HEK293 (cell line): ENCODE measurements around the gene USP6NL.

Source experiments
- KLF16 ChIP-seq: fragments of 450-650 bp; formaldehyde crosslinking; IDR thresholded peaks from 2 replicates; pipeline ENCODE4 v1.5.1; 2017; ENCODE audit warnings: missing biosample characterization, missing genetic modification characterization
- OSR2 ChIP-seq: fragments of 450-650 bp; formaldehyde crosslinking; IDR thresholded peaks from 2 replicates; pipeline ENCODE4 v1.5.1; 2016; ENCODE audit warnings: missing biosample characterization, missing genetic modification characterization
- YY1 ChIP-seq: fragments of 450-650 bp; formaldehyde crosslinking; IDR thresholded peaks from 2 replicates; pipeline ENCODE4 v1.5.1; 2018; ENCODE audit warnings: missing biosample characterization, missing genetic modification characterization
- ZNF174 ChIP-seq: fragments of 450-650 bp; formaldehyde crosslinking; IDR thresholded peaks from 2 replicates; pipeline ENCODE4 v1.5.0; 2017; ENCODE audit warnings: missing biosample characterization, mild to moderate bottlenecking, missing genetic modification characterization
- ZNF19 ChIP-seq: fragments of 450-650 bp; formaldehyde crosslinking; IDR thresholded peaks from 2 replicates; pipeline ENCODE4; 2016; ENCODE audit warnings: missing biosample characterization, missing genetic modification characterization, low read depth
- ZNF324 ChIP-seq: fragments of 450-650 bp; formaldehyde crosslinking; IDR thresholded peaks from 2 replicates; pipeline ENCODE4 v1.5.1; 2016; ENCODE audit warnings: missing biosample characterization, missing genetic modification characterization
- ZNF596 ChIP-seq: fragments of 450-650 bp; IDR thresholded peaks from 2 replicates; pipeline ENCODE4 v1.5.0; 2018; ENCODE audit warnings: missing biosample characterization, mild to moderate bottlenecking, missing genetic modification characterization, moderate library complexity
- ZNF626 ChIP-seq: fragments of 450-650 bp; sonication (Bioruptor Pico); formaldehyde crosslinking; IDR thresholded peaks from 2 replicates; pipeline ENCODE4 v1.5.1; 2018; ENCODE audit warnings: missing biosample characterization, missing genetic modification characterization, inconsistent platforms
- TF ChIP-seq, protein P1 (sequence below): fragments of 450-650 bp; formaldehyde crosslinking; IDR thresholded peaks from 2 replicates; pipeline ENCODE4 v1.5.1; 2016; ENCODE audit warnings: missing biosample characterization, missing genetic modification characterization

DNA sequence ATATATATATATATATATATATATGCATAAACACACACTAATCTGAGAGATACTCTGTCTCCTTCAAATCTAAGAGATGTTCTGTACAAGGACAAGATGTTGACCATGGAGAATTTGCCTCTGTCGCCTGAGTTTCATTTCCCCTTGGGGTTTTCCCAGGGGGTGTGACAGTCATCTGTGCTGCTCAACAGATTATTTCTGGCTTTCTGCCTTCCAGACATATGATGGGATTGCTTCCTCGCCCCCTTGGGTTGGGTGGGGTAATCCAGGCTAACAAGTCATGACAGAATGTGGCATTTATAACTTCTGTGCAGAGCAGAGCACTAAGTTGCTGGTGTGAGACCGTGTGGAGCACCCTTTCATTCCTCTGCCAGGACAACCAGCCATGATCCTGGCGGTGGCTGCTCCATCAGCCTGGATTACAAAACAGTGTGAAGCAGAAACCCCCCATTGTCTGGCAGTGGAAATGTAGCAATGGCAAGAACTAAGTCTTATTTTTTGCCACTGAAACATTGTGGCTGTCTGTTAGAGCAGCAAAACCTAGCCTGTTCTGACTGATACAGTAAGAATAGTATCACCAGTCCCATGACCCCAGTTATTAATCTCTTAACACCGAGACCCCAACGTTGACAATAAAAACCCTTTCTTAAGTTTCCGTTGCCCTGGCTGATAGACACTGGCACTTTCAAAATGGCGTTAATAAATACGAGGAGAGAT, 13.7 kb upstream of the USP6NL start:
- TF ChIP-seq, protein P1, sequence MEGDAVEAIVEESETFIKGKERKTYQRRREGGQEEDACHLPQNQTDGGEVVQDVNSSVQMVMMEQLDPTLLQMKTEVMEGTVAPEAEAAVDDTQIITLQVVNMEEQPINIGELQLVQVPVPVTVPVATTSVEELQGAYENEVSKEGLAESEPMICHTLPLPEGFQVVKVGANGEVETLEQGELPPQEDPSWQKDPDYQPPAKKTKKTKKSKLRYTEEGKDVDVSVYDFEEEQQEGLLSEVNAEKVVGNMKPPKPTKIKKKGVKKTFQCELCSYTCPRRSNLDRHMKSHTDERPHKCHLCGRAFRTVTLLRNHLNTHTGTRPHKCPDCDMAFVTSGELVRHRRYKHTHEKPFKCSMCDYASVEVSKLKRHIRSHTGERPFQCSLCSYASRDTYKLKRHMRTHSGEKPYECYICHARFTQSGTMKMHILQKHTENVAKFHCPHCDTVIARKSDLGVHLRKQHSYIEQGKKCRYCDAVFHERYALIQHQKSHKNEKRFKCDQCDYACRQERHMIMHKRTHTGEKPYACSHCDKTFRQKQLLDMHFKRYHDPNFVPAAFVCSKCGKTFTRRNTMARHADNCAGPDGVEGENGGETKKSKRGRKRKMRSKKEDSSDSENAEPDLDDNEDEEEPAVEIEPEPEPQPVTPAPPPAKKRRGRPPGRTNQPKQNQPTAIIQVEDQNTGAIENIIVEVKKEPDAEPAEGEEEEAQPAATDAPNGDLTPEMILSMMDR (tag by site-specific recombination), result no peak
- TF ChIP-seq ZNF626 (tag by site-specific recombination) (no peak), YY1 (tag by site-specific recombination) (no peak), OSR2 (no peak), ZNF596 (tag by site-specific recombination) (no peak), ZNF174 (tag by site-specific recombination) (no peak), ZNF19 (tag by site-specific recombination) (no peak), KLF16 (tag by site-specific recombination) (no peak), ZNF324 (tag by site-specific recombination) (no peak)
